ENCODE results near the gene CCDC92.

The CCDC92 gene

DNA sequence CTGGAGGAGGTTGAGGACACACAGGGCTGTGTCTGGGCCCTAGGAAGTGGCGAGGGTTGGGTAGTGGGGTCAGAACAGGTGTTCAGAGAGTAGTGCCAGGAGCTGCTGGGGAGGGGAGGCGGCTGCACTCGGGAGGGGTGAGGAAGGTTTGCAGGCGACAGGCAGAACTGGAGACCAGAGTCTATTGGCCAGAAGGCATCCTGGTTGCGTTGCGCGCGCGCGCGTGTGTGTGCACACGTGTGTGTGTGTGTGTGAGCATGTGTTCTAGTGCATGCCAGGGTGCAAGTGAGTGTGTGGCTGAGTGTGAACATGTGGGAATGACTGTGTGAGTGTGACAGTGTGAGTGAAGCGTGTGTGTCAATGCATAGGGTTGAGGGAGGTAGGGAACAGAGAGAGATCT, 86.4 kb downstream of the CCDC92 start:
- no peak for DNase-seq
